H1 (cell line): ENCODE data around the gene FOSL2. TPM values are rescaled to one million over a fixed set of nuclear protein-coding genes. Genes with fewer than 3 reads are reported as not detected.

ENCODE experiments used
- CEBPB ChIP-seq: IDR thresholded peaks from 2 replicates; pipeline ENCODE4 v1.6.1; 2012; ENCODE audit warnings: low read depth, low read length
- CHD1 ChIP-seq: IDR thresholded peaks from 2 replicates; pipeline ENCODE4 v1.6.1; 2012; ENCODE audit warnings: low read depth, low read length, improper control_type of control experiment
- GABPA ChIP-seq: IDR thresholded peaks from 2 replicates; pipeline ENCODE4 v1.6.1; 2011; ENCODE audit warnings: mild to moderate bottlenecking, low read length, moderate library complexity, borderline replicate concordance; ENCODE audit not compliant: insufficient read depth
- TBP ChIP-seq: IDR thresholded peaks from 2 replicates; pipeline ENCODE4 v1.6.1; 2011; ENCODE audit warnings: low read depth, low read length, improper control_type of control experiment
- polyA plus RNA-seq, 7 experiments: library from polyadenylated mRNA; depleted of rRNA in 3 of 7; stranded (reverse) in 5 of 7; unstranded in 2 of 7; fragments of >200 nt in 5 of 7; fragments of 200-250 nt in 2 of 7; gene quantifications; 1 replicate in 5 of 7; 2 replicates in 1 of 7; 4 replicates in 1 of 7; pipeline versions ENCODE4 v1.2.1 to v1.2.3, GENCODE V29; 2011 to 2013; ENCODE audit warnings: missing spikeins in 2 of 7, mixed read lengths in 2 of 7
- total RNA-seq: library from RNA; stranded (reverse); fragmentation: NEBNext Ultra II Directional; extraction: Animal tissue kit (Norgen Biotek cat#: 25700); gene quantifications from 2 replicates; pipeline ENCODE4 v1.2.1, GENCODE V29; 2021

Gene FOSL2
- total and polyA plus RNA-seq, 2 of the 8 experiments (the other 6 are each of a cell fraction or from before 2014, with no cell fraction given), result 1.5 to 4.5 TPM

DNA sequence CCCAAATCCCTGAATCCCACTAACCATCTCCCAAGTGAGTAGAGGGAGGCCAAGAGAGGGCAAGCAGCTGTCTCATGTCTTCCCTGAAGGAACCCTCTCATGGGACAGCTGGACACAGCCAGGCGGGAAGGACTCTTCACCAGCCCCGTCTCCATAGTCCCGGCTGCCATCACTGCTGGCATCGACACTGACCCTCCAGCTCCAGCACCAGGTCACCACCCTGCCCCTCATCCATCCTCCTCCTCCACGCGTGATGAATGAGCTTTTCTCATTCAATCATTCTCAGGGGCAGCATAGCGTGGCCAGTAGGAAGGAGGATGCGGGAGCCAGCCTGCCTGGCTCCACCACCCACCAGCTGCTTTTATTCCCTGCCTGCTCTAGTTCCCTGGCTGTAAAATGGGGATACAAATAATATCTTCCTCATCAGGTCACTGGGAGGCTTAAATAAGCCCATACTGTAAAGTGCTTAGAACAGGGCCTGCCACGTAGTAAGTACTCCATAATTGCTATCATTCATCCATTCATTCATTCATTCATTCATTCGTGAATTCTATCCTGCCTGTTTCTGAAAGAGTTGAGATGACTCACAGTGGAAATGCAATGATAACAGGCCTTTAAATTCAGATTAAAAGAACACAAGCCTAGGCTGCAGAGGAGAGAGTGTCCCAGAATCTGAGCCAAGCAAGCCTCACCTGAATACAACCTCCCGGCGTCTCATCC, 30.5 kb upstream of the FOSL2 start (continued):
- no peak for TF ChIP-seq CHD1
- TF ChIP-seq GABPA, result no peak
- no peak for TF ChIP-seq TBP
- TF ChIP-seq CEBPB, result no peak
